ENCODE data around the gene FHOD3. TPM values are rescaled to one million over a fixed set of nuclear protein-coding genes. Genes with fewer than 3 reads are reported as not detected.

FHOD3 gene
- total RNA-seq, 1 experiment from 2014 or later = 2.9 TPM

DNA sequence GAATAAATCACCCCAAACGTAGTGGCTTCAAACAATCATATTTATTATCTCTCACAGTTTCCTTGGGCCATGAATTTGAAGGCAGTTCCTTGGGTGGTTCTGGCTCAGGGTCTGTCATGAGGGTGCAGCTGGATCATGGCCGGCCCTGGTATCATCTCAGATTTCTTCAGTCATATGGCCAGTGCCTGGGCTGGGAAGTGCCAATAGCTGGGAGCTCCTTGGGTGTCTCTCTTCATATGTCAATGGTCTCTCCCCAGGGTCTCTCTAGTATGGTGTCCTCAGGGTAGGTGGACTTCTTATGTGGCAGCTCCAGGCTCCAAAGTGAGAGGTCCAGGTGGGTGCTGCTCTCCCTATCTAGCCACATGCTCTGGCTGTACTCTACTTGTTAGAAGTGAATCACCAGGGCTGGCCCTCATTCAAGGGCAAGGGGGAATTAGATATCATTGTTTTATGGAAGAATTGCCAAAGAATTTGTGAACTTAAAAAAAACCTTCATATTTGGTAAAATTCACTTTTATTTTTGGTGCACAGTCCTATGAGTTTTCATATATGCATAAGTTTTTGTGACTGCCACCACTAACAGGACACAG lies 15.4 kb downstream of the FHOD3 start:
- Mint-ChIP-seq H3K36me3 (ENCODE audit: insufficient read depth, unreplicated experiment) (peaks cover 5% of the 10 kb centered on the region), H3K27ac (ENCODE audit: unreplicated experiment) (no peak overlapping the region), H3K4me1 (ENCODE audit: low read depth, unreplicated experiment) (peaks cover 54% of the 10 kb centered on the region), H3K4me3 (ENCODE audit: low read depth, unreplicated experiment) (no peak overlapping the region), H3K27me3 (ENCODE audit: unreplicated experiment) (no peaks in the 10 kb centered on the region), H3K9me3 (ENCODE audit: low read depth, unreplicated experiment) (no peaks in the 10 kb centered on the region)
- intact Hi-C loops (cut with micrococcal nuclease; ENCODE audit: unreplicated experiment) = no loop called here
- CTCF ChIA-PET = interaction anchor here (0.7 kb wide), 1 partner anchor 52 kb away, joined by 3 read pairs; no protein-coding TSS in a partner anchor
- no peak for DNase-seq
- no TSS peak for BruUV-seq (replicated peaks)
- TF ChIP-seq, protein P1, sequence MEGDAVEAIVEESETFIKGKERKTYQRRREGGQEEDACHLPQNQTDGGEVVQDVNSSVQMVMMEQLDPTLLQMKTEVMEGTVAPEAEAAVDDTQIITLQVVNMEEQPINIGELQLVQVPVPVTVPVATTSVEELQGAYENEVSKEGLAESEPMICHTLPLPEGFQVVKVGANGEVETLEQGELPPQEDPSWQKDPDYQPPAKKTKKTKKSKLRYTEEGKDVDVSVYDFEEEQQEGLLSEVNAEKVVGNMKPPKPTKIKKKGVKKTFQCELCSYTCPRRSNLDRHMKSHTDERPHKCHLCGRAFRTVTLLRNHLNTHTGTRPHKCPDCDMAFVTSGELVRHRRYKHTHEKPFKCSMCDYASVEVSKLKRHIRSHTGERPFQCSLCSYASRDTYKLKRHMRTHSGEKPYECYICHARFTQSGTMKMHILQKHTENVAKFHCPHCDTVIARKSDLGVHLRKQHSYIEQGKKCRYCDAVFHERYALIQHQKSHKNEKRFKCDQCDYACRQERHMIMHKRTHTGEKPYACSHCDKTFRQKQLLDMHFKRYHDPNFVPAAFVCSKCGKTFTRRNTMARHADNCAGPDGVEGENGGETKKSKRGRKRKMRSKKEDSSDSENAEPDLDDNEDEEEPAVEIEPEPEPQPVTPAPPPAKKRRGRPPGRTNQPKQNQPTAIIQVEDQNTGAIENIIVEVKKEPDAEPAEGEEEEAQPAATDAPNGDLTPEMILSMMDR (IDR thresholded peaks at IDR 0.05; ENCODE audit: unreplicated experiment) = no peak

- no TSS peak for BruUV-seq (replicated peaks)
- peaks cover 4% of the 10 kb centered on the region for H3K9me3 Mint-ChIP-seq (ENCODE audit: low read depth, unreplicated experiment)
- no peak overlapping the region for H3K27ac Mint-ChIP-seq (ENCODE audit: unreplicated experiment)
- no peak for DNase-seq
- intact Hi-C loops (cut with micrococcal nuclease; ENCODE audit: unreplicated experiment) = no loop called here
- H3K36me3 Mint-ChIP-seq (ENCODE audit: insufficient read depth, unreplicated experiment) = peaks cover 5% of the 10 kb centered on the region
- CTCF ChIA-PET = interaction anchor here (0.7 kb wide), 1 partner anchor 16 kb away, joined by 4 read pairs; no protein-coding TSS in a partner anchor
- no peaks in the 10 kb centered on the region for H3K27me3 Mint-ChIP-seq (ENCODE audit: unreplicated experiment)
- TF ChIP-seq, protein P1 (IDR thresholded peaks at IDR 0.05; ENCODE audit: unreplicated experiment) = no peak
- peaks cover 46% of the 10 kb centered on the region for H3K4me1 Mint-ChIP-seq (ENCODE audit: low read depth, unreplicated experiment)
- H3K4me3 Mint-ChIP-seq (ENCODE audit: low read depth, unreplicated experiment) = no peak overlapping the region
Measured at GRCh38 chr18:36314098-36314497, 16.6 kb downstream of the FHOD3 start.

DNA sequence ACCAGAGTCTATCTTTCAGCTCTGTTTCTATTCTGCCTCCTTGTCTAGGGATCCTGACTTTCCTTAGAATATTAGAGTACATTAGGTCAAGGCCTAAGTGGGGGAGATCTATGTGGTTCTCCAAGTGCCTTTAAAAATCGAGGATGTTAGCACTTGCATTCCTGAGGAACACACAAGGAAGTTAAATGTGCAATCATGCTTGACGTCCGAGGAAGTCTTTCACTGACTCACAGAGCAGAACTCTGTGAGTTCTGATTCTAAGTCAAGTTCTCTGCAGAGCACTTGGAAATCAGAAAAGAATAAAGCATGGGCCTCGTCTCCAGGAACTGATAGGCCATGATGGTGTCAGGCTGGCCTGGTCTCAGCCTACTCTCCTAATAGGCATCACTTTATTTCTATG lies 17.2 kb downstream of the FHOD3 start:
- intact Hi-C loops (cut with micrococcal nuclease; ENCODE audit: unreplicated experiment) = no loop called here
- BruUV-seq (replicated peaks) = no TSS peak
- Mint-ChIP-seq H3K4me3 (ENCODE audit: low read depth, unreplicated experiment) (no peak overlapping the region), H3K4me1 (ENCODE audit: low read depth, unreplicated experiment) (peaks cover 39% of the 10 kb centered on the region), H3K27me3 (ENCODE audit: unreplicated experiment) (no peaks in the 10 kb centered on the region), H3K36me3 (ENCODE audit: insufficient read depth, unreplicated experiment) (peaks cover 5% of the 10 kb centered on the region), H3K9me3 (ENCODE audit: low read depth, unreplicated experiment) (peaks cover 5% of the 10 kb centered on the region), H3K27ac (ENCODE audit: unreplicated experiment) (no peak overlapping the region)
- TF ChIP-seq, protein P1 (IDR thresholded peaks at IDR 0.05; ENCODE audit: unreplicated experiment) = no peak
- CTCF ChIA-PET = no interaction called here
- no peak for DNase-seq

DNA sequence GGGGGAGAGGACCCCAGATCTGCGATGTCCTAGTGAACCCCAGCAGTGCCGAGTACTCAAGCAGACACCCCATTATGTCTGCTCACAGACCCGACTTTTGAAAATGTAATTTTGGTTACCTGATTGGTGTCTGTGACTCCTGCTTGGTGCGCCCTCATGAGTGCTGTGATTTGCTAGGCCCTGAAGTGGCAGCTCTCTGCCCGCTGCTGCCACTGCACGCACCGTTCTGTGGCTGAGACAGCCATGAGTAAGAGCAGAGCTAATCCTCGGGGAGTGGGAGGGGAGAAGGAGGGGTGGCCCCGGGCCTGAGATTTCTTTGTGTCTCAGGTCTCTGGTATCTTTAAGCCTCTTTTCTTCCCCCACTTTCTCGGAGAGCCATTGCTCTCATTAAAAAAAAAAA lies 18.2 kb downstream of the FHOD3 start:
- no TSS peak for BruUV-seq (replicated peaks)
- no peaks in the 10 kb centered on the region for H3K27me3 Mint-ChIP-seq (ENCODE audit: unreplicated experiment)
- H3K36me3 Mint-ChIP-seq (ENCODE audit: insufficient read depth, unreplicated experiment) = peaks cover 5% of the 10 kb centered on the region
- no peak overlapping the region for H3K4me3 Mint-ChIP-seq (ENCODE audit: low read depth, unreplicated experiment)
- CTCF ChIA-PET = interaction anchor here (0.7 kb wide), 1 partner anchor 13 kb away, joined by 3 read pairs; no protein-coding TSS in a partner anchor
- no peak for DNase-seq
- H3K27ac Mint-ChIP-seq (ENCODE audit: unreplicated experiment) = no peak overlapping the region
- TF ChIP-seq, protein P1 (IDR thresholded peaks at IDR 0.05; ENCODE audit: unreplicated experiment) = no peak
- H3K9me3 Mint-ChIP-seq (ENCODE audit: low read depth, unreplicated experiment) = peaks cover 5% of the 10 kb centered on the region
- peaks cover 30% of the 10 kb centered on the region for H3K4me1 Mint-ChIP-seq (ENCODE audit: low read depth, unreplicated experiment)
- intact Hi-C loops (cut with micrococcal nuclease; ENCODE audit: unreplicated experiment) = no loop called here
